ENCODE measurements around the gene THOC2. TPM values are rescaled to one million over a fixed set of nuclear protein-coding genes. Genes with fewer than 3 reads are reported as not detected.

Gene THOC2
- total RNA-seq, 1 donor from 2014 or later = 66.5 TPM

DNA sequence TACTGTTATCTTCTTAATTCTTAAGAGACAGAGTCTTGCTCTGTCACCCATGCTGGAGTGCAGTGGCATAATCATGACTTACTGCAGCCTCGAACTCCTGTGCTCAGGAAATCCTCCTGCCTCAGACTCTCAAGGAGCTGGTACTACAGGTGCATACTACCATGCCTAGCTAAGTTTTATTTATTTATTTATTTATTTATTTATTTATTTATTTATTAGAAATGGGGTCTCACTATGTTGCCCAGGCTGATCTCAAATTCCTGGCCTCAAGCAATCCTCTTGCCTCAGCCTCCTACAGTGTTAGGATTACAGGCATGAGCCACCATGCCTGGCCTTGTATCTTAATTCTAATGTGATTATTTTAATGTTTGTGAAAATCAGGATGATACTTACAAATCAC, 125.6 kb downstream of the THOC2 start:
- TF ChIP-seq, protein P1, sequence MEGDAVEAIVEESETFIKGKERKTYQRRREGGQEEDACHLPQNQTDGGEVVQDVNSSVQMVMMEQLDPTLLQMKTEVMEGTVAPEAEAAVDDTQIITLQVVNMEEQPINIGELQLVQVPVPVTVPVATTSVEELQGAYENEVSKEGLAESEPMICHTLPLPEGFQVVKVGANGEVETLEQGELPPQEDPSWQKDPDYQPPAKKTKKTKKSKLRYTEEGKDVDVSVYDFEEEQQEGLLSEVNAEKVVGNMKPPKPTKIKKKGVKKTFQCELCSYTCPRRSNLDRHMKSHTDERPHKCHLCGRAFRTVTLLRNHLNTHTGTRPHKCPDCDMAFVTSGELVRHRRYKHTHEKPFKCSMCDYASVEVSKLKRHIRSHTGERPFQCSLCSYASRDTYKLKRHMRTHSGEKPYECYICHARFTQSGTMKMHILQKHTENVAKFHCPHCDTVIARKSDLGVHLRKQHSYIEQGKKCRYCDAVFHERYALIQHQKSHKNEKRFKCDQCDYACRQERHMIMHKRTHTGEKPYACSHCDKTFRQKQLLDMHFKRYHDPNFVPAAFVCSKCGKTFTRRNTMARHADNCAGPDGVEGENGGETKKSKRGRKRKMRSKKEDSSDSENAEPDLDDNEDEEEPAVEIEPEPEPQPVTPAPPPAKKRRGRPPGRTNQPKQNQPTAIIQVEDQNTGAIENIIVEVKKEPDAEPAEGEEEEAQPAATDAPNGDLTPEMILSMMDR (IDR thresholded peaks at IDR 0.05) = no peak
- H3K36me3 Mint-ChIP-seq (ENCODE audit: unreplicated experiment) = peaks cover 18% of the 10 kb centered on the region
- peaks cover 5% of the 10 kb centered on the region for H3K4me1 Mint-ChIP-seq (ENCODE audit: unreplicated experiment)
- no peak for DNase-seq (ENCODE audit: extremely low spot score, unreplicated experiment)
- H3K4me3 Mint-ChIP-seq (ENCODE audit: unreplicated experiment) = no peak overlapping the region
- no peak overlapping the region for H3K27ac Mint-ChIP-seq (ENCODE audit: unreplicated experiment)
- peaks cover 7% of the 10 kb centered on the region for H3K9me3 Mint-ChIP-seq (ENCODE audit: unreplicated experiment)
- H3K27me3 Mint-ChIP-seq (ENCODE audit: unreplicated experiment) = no peaks in the 10 kb centered on the region

DNA sequence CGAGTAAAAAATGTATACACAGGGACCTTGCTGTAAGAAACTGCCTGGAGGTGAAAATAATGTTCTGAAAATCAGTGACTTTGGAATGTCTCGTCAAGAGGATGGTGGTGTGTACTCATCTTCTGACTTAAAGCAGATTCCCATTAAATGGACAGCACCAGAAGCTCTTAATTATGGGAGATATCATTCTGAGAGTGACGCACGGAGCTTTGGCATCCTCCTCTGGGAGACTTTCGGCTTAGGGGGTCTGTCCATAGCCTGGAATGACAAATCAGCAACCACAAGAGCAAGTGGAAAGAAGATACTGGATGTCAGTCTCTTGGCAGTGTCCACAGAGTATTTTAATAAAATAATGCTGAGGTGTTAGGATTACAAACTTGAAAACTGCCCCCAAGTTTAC, 129.4 kb downstream of the THOC2 start:
- peaks cover 19% of the 10 kb centered on the region for H3K36me3 Mint-ChIP-seq (ENCODE audit: unreplicated experiment)
- TF ChIP-seq, protein P1 (IDR thresholded peaks at IDR 0.05) = no peak
- H3K4me3 Mint-ChIP-seq (ENCODE audit: unreplicated experiment) = no peak overlapping the region
- no peak for DNase-seq (ENCODE audit: extremely low spot score, unreplicated experiment)
- H3K27ac Mint-ChIP-seq (ENCODE audit: unreplicated experiment) = no peak overlapping the region
- H3K4me1 Mint-ChIP-seq (ENCODE audit: unreplicated experiment) = peaks cover 4% of the 10 kb centered on the region
- no peaks in the 10 kb centered on the region for H3K27me3 Mint-ChIP-seq (ENCODE audit: unreplicated experiment)
- H3K9me3 Mint-ChIP-seq (ENCODE audit: unreplicated experiment) = peaks cover 14% of the 10 kb centered on the region

DNA sequence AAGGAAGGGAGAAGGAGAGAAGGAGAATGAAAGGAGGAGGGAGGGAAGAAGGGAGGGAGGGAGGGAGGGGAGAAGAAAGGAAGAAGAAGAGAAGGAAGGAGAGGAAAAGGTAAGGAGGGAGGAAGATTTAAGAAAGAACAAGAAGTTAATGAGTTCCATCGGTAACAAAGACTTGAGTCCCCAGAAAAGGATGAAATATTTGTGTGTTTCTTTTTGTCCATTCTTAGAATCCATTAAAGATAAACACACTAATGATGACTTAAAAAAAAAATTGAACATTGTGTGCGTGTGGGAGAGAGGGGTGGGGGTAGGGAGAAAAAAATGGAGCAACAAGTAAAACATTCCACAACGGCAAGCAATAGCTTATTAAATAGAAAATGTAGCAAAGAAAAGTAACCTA, 131.4 kb downstream of the THOC2 start:
- TF ChIP-seq, protein P1 (IDR thresholded peaks at IDR 0.05) = no peak
- H3K27me3 Mint-ChIP-seq (ENCODE audit: unreplicated experiment) = no peaks in the 10 kb centered on the region
- no peak overlapping the region for H3K27ac Mint-ChIP-seq (ENCODE audit: unreplicated experiment)
- H3K4me1 Mint-ChIP-seq (ENCODE audit: unreplicated experiment) = peaks cover 4% of the 10 kb centered on the region
- no peak overlapping the region for H3K4me3 Mint-ChIP-seq (ENCODE audit: unreplicated experiment)
- DNase-seq (ENCODE audit: extremely low spot score, unreplicated experiment) = no peak
- H3K36me3 Mint-ChIP-seq (ENCODE audit: unreplicated experiment) = peaks cover 16% of the 10 kb centered on the region
- H3K9me3 Mint-ChIP-seq (ENCODE audit: unreplicated experiment) = peaks cover 14% of the 10 kb centered on the region

DNA sequence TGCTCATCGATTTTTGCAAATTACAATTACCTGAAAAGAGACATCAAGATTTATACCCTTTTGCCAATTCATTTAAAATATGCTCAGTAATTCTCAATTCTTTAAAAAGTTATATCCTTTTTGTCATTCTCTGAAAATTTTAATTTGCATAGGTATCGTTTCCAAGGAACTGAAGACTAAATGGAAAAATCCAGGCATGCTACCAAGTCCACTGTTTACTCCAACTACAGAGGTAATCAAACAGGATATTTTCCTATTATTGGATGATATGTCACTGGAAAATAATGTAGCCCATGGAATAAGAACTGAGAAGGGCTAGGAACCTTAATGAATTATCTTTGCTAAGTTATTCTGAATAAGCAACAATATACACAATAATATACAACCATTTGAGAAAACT, 132.7 kb downstream of the THOC2 start:
- peaks cover 13% of the 10 kb centered on the region for H3K36me3 Mint-ChIP-seq (ENCODE audit: unreplicated experiment)

DNA sequence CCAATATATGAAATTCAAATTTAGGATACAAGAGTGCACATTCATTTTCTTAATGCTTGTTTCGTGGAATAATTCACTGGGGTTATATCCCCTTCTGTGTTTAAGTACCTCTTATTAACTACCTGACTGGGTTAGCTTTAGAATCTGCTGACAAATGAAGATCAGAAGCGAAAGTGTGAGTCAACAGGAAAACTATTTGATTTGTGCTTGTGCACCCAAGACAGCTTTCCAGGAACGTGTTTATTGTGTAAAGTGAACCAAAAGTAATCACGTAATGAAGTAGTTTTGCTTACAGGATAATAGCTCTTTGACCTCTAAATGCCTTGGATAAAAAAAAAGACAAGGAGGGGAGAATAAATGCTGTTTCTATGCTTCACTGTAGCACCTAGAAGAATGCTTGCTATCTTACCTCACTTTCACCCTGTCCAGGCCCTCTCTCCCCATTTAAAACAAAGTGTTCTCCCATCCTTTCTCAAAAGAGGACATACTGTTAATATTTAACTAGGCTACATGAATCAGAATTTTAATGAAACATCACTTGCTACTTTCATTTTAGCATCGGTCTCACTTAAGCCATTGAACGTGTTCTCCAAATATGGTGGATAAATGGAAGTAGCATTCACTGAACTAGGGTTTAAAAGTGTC, 141.9 kb downstream of the THOC2 start:
- Mint-ChIP-seq H3K4me1 (ENCODE audit: unreplicated experiment) (peaks cover 9% of the 10 kb centered on the region), H3K36me3 (ENCODE audit: unreplicated experiment) (no peaks in the 10 kb centered on the region), H3K27ac (ENCODE audit: unreplicated experiment) (no peak overlapping the region), H3K27me3 (ENCODE audit: unreplicated experiment) (no peaks in the 10 kb centered on the region), H3K9me3 (ENCODE audit: unreplicated experiment) (no peaks in the 10 kb centered on the region), H3K4me3 (ENCODE audit: unreplicated experiment) (no peak overlapping the region)
- TF ChIP-seq, protein P1 (IDR thresholded peaks at IDR 0.05) = no peak
- no peak for DNase-seq (ENCODE audit: extremely low spot score, unreplicated experiment)

More for the DNA sequence above, 132.7 kb downstream of the THOC2 start:
- no peak for DNase-seq (ENCODE audit: extremely low spot score, unreplicated experiment)
- peaks cover 9% of the 10 kb centered on the region for H3K9me3 Mint-ChIP-seq (ENCODE audit: unreplicated experiment)
- no peaks in the 10 kb centered on the region for H3K27me3 Mint-ChIP-seq (ENCODE audit: unreplicated experiment)
- H3K4me3 Mint-ChIP-seq (ENCODE audit: unreplicated experiment) = no peak overlapping the region
- TF ChIP-seq, protein P1 (IDR thresholded peaks at IDR 0.05) = no peak
- no peak overlapping the region for H3K27ac Mint-ChIP-seq (ENCODE audit: unreplicated experiment)
- peaks cover 4% of the 10 kb centered on the region for H3K4me1 Mint-ChIP-seq (ENCODE audit: unreplicated experiment)

Data from osteocyte (in vitro differentiated cells).